Measurements from ENCODE around the gene RGL1.

The RGL1 gene

DNA sequence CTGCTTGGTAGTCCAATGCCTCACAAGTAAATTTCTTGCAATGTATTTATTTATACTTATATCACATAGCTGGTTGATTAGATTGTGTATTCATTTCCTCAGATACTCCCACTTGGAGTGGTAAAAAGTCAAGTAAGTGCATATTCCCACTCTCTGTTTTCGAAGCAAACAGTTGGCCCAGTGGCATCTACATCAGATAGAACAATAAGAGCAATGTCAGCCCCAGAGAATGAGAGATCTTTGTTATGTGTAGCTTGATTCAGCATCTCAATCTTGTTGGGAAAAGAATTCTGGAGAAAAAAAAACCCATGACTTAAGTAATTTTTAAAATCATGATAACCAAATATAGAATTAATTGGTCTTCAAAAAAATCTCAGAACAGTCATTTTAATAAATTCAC lies 25.5 kb downstream of the RGL1 start:
- no peak for DNase-seq (ENCODE audit: low read depth)
- H3K4me3 ChIP-seq (ENCODE audit: control insufficient read depth, low read depth, low read length): no peak overlapping the region
- TF ChIP-seq, protein P1, sequence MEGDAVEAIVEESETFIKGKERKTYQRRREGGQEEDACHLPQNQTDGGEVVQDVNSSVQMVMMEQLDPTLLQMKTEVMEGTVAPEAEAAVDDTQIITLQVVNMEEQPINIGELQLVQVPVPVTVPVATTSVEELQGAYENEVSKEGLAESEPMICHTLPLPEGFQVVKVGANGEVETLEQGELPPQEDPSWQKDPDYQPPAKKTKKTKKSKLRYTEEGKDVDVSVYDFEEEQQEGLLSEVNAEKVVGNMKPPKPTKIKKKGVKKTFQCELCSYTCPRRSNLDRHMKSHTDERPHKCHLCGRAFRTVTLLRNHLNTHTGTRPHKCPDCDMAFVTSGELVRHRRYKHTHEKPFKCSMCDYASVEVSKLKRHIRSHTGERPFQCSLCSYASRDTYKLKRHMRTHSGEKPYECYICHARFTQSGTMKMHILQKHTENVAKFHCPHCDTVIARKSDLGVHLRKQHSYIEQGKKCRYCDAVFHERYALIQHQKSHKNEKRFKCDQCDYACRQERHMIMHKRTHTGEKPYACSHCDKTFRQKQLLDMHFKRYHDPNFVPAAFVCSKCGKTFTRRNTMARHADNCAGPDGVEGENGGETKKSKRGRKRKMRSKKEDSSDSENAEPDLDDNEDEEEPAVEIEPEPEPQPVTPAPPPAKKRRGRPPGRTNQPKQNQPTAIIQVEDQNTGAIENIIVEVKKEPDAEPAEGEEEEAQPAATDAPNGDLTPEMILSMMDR (IDR thresholded peaks at IDR 0.05; ENCODE audit: control insufficient read depth, insufficient read depth, low read depth, low read length, missing control alignments): no peak

DNA sequence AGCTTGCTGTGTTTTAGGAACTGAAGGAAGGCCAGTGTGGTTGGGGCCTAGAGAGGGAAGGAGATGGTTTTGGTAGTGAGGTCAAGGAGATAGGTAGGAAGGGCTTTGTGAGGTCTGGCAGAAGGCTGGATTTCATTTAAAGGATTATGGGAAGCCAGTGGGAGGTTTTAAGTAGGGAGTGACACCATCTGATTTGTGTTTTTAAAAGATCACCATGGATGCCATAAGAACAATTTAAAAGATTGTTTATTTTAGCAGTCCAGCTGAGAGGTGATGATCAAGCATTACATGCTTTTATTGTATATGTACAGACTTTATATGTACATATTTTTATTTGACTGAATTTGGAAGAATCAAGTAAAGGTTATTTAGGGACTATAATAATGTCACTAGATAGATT lies 26.4 kb downstream of the RGL1 start:
- no peak overlapping the region for H3K4me3 ChIP-seq (ENCODE audit: control insufficient read depth, low read depth, low read length)
- TF ChIP-seq, protein P1 (IDR thresholded peaks at IDR 0.05; ENCODE audit: control insufficient read depth, insufficient read depth, low read depth, low read length, missing control alignments): no peak
- no peak for DNase-seq (ENCODE audit: low read depth)

DNA sequence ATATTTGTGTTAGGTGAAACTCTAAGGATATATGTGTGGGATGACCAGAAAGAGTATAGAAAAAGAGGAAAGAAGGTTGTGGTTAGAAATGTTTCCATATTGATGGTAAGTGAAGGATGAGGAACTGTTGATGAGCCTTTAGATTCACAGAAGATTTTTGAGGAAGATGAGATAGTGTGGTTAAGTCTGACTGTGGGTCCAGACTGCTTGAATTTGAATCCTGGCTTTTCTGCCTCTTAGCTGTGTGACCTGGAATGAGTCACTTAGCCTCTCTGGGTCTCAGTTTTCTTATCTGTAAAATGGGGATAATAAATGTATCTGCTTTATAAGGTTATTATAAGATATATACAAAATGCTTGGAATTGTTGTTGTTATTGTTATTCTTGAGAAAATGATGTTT lies 27.5 kb downstream of the RGL1 start:
- TF ChIP-seq, protein P1 (IDR thresholded peaks at IDR 0.05; ENCODE audit: control insufficient read depth, insufficient read depth, low read depth, low read length, missing control alignments): no peak
- no peak for DNase-seq (ENCODE audit: low read depth)
- no peak overlapping the region for H3K4me3 ChIP-seq (ENCODE audit: control insufficient read depth, low read depth, low read length)

DNA sequence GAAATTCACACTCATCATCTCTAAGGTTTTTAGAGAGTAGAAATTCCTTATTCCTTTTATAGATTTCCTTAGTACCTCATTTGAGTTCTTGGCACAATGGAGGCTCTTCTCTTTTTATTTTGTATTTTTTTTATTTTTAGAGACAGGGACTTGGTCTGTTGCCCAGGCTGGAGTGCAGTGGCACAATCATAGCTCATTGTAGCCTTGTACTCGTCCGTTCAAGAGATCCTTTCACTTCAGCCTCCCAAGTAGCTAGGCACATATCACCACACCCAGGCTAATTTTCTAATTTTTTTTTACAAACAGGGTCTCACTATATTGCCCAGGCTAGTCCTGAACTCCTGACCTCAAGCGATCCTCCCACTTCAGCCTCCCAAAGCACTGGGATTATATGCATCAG lies 29.6 kb downstream of the RGL1 start:
- H3K4me3 ChIP-seq (ENCODE audit: control insufficient read depth, low read depth, low read length): no peak overlapping the region
- DNase-seq (ENCODE audit: low read depth): no peak
- TF ChIP-seq, protein P1 (IDR thresholded peaks at IDR 0.05; ENCODE audit: control insufficient read depth, insufficient read depth, low read depth, low read length, missing control alignments): no peak

DNA sequence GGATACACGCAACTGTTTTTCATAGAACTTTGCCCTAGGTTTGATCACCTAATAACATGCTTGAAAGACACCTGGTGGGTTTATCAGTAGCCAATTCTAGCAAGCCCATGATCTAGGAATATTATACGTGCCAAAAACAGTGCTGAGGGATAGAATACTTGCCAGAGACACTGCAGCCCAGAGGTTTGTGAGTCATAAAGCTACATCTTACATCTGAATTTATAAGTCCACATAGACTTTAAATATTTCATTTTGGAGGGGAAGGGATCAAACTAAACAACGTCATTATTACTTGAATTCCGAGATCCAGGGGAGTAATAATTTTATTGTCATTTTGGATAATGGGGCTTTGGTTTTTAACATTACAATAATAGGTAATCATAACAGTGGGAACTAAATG lies 31.7 kb downstream of the RGL1 start:
- H3K4me3 ChIP-seq (ENCODE audit: control insufficient read depth, low read depth, low read length): no peak overlapping the region
- TF ChIP-seq, protein P1 (IDR thresholded peaks at IDR 0.05; ENCODE audit: control insufficient read depth, insufficient read depth, low read depth, low read length, missing control alignments): no peak
- no peak for DNase-seq (ENCODE audit: low read depth)

DNA sequence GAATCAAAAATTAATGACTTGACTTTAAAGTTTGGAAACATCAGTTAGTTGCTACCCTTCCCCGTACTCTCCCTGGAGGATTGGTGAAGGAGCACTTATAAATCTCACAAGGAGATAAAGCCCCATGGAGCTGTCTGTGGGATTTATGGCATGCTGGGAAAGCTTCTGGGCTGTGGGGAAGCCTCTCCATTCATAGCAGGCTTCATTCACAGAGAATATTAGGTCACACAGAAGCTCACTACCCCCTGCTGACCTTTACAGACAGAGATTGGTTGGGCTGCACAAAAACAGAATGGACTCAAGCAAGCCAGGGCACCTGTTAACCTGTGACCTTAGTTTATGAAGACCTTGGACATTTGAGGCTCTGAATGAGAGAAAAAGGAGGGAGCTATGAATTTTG lies 32.1 kb downstream of the RGL1 start:
- no peak for DNase-seq (ENCODE audit: low read depth)
- TF ChIP-seq, protein P1 (IDR thresholded peaks at IDR 0.05; ENCODE audit: control insufficient read depth, insufficient read depth, low read depth, low read length, missing control alignments): no peak
- H3K4me3 ChIP-seq (ENCODE audit: control insufficient read depth, low read depth, low read length): no peak overlapping the region

DNA sequence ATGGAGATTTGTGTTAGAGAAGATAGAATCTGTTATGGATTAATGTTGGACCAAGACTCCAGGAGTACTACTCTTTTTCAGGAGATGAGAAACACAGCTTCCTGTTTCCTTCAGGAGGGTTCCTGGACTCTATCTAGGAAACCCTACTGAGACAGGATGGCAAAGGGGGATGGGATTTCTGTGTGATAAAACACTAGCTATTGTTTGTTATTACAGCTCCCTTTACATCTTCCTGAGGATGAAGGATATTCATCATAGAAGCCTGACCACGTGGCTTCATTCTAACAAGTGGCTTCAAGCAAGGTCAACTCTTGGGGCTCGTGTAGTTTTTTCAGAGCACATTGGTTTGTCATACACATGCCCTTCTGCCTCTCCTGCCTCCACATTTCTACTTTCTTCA lies 33.3 kb downstream of the RGL1 start:
- TF ChIP-seq, protein P1 (IDR thresholded peaks at IDR 0.05; ENCODE audit: control insufficient read depth, insufficient read depth, low read depth, low read length, missing control alignments): no peak
- no peak overlapping the region for H3K4me3 ChIP-seq (ENCODE audit: control insufficient read depth, low read depth, low read length)
- no peak for DNase-seq (ENCODE audit: low read depth)

All from AG09309 (cell line).